ENCODE results near the gene LIMS2.

The LIMS2 gene

GRCh38 chr2:127662937-127663565 lies 12.3 kb downstream of the LIMS2 start:
- Histone ChIP-seq H3K4me3 (no peak overlapping the region), H3K27ac (peak overlapping the region in 2 of 21 experiments; percentile 65 to 83)

DNA sequence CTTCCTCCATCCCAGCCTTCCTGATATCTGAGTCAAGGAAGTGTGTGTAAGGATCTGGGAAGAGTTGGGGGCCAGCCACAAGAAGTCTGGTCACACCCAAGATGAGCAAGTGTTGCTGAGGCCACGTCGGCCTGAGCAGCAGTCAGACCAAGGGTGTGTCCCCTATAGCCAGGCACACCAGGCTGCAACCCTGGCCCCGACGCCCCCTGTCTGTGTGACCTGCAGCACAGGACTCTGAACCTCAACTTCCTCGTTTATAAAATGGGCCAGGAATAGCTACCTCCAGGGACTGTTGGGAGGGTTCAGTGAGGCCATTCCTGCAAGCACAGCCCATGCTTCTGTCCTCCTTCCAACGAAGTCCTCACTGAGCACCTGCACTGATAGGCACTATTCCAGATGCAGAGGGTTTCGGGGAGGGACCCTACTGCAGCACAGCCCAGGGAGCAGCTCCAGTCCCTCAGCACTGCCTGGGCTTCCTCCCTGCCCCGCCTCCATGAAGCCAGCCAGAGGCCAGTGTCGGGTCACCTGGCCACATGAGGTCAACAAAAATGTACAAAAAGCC lies 13.3 kb downstream of the LIMS2 start:
- Histone ChIP-seq H3K27ac (peak overlapping the region in 1 of 21 experiments; percentile 81), H3K4me3 (no peak overlapping the region)

- Histone ChIP-seq H3K4me3 (no peak overlapping the region), H3K27ac (peak overlapping the region in 8 of 21 experiments; percentile 5 to 81 (median 22))
These were observed 14.2 kb downstream of the LIMS2 start for GRCh38 chr2:127661072-127661649.

- Histone ChIP-seq H3K27ac (peak overlapping the region in 3 of 21 experiments; percentile 60 to 81 (median 63)), H3K4me3 (no peak overlapping the region)
These were observed 15.1 kb downstream of the LIMS2 start for GRCh38 chr2:127660291-127660578.

DNA sequence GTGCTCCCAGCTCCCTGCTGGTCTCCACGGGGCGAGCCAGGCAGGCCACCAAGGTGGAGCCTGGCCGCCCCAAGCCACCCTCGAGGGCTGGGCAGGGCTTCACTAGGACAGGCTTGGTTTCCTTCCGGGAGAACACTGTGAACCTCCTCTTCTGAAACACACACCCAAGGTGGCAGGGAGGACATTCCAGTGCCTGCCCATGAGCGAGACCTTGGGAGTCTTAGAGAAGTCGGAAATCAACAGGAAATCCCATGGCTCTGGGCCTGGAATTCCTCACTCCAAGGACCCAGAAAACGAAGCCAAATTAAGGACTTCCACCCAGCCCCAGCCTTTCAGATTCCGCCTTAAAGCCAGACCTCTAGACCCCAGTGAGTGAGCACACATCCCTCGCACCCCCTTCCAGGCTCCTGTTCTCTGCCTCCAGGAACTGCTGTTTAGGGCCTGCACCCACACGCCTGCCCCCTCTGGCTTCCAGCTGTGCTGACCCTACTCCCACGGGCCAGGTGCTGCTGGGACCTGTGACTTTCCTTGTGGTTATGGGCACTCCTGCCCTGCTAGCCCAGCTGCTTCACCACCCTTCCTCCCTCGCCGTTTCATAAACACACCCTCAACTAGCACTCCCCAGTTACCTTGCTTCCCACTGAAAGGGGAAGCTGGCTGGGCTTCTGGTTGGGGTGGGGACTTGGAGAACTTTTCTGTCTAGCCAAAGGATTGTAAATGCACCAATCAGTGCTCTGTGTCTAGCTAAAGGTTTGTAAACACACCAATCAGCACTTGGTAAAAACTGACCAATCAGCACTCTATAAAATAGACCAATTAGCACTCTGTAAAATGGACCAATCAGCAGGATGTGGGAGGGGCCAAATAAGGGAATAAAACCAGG lies 15.7 kb downstream of the LIMS2 start:
- H3K27ac ChIP-seq: peak overlapping the region in 11 of 21 experiments; percentile 5 to 81 (median 30)
- no peak overlapping the region for H3K4me3 ChIP-seq

DNA sequence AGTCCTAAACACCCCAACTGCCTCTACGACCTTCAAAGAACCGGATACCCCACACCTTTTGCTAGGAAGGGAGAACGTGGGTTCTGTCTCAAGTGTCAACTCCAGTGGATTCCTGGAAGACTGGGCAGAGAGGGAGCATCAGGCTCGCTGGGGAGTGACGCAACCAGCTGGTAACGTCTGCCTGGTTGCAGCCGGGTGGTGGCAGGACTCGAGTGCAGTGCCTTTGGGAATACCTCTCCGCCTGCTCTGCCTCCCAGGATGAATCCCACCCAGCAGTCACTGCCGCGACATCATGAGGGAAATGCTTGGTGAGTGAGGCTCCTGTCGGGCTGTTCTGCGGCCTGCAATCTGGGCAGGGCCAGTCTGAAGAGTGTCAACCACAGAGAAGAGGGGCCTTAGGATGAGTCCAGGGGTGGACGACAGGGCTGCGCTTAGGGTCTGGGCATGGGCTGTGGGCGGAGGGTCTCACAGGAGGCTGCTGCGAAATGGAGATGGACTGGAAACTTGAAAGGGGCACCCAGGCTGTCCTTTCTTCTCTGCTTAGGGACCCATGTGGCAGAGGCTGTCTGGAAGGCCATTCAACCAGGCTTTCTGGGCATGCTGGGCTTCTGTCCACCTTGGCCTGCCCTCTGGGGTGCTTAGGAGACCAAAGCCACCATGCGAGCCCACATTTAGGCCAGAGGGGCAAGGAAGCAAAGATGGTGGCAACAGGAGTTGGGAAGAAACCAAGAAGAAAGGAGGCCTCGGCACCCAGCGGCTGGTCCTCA lies 16.5 kb downstream of the LIMS2 start:
- peak overlapping the region in 10 of 21 experiments; percentile 5 to 79 (median 30) for H3K27ac ChIP-seq

DNA sequence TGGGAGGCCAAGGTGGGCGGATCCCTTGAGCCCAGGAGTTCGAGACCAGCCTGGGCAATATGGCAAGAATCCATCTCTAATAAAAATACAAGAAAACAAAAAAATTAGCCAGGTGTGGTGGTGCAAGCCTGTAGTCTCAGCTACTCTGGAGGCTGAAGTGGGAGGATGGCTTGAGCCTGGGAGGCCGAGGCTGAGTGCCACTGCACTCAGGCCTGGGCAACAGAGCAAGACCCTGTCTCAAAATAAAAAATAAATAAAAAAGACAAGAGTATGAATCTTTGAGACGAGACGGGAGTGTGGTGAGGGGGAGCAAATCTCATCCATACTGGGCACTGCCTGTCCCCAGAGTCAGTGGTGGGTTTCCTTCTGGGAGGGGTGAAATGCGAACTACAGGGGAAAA lies 17.2 kb downstream of the LIMS2 start:
- Histone ChIP-seq H3K4me3 (no peak overlapping the region), H3K27ac (peak overlapping the region in 4 of 21 experiments; percentile 5 to 79 (median 42))

More for the DNA sequence above, 16.5 kb downstream of the LIMS2 start:
- no peak overlapping the region for H3K4me3 ChIP-seq

DNA sequence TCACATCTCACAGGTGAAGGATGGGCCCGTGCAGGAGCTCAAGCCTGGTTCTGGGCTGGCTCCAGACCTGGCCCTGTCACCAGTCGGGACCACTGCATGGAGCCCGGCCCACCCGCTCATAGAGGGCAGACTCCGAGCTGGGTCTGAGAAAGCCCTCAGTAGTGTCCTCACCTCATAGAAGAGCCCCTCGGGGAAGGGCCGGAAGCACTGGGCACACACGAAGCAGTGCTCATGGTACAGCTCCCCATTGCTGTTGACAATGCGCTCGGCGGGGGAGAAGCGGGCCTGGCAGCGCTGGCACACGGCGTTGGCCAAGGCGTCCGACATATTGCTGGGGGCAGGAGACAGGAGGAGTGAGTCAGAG lies 18.1 kb downstream of the LIMS2 start:
- Histone ChIP-seq H3K27ac (peak overlapping the region in 1 of 21 experiments; percentile 31), H3K4me3 (no peak overlapping the region)

DNA sequence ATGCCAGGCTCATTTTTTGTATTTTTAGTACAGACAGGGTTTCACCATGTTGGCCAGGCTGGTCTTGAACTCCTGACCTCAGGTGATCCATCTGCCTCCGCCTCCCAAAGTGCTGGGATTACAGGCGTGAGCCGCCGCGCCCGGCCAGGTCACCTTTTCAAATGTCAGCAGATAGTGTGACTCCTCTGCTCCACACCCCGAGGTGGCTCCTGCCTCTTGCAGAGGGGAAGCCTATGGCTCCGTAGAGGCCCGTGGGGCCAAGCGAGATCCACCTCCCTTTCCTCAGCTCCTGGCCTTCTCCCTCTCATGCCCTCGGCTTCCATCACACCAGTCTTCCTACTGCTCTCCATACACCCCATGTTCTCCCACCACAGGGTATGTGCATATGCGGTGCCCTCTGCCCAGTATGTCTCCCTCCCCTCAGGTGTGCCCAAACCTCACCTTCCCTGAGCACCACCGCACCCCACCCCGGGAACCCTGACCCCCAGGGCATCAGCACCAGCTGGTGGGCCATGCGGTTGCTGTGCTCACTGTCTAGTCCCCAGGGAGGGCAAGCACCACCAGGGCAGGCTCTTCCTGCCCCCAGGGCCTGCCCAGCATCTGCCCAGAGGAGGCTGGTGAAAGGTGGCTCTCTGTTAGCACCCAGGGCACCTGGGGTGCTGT lies 18.6 kb downstream of the LIMS2 start:
- Histone ChIP-seq H3K27ac (peak overlapping the region in 1 of 21 experiments; percentile 31), H3K4me3 (no peak overlapping the region)

DNA sequence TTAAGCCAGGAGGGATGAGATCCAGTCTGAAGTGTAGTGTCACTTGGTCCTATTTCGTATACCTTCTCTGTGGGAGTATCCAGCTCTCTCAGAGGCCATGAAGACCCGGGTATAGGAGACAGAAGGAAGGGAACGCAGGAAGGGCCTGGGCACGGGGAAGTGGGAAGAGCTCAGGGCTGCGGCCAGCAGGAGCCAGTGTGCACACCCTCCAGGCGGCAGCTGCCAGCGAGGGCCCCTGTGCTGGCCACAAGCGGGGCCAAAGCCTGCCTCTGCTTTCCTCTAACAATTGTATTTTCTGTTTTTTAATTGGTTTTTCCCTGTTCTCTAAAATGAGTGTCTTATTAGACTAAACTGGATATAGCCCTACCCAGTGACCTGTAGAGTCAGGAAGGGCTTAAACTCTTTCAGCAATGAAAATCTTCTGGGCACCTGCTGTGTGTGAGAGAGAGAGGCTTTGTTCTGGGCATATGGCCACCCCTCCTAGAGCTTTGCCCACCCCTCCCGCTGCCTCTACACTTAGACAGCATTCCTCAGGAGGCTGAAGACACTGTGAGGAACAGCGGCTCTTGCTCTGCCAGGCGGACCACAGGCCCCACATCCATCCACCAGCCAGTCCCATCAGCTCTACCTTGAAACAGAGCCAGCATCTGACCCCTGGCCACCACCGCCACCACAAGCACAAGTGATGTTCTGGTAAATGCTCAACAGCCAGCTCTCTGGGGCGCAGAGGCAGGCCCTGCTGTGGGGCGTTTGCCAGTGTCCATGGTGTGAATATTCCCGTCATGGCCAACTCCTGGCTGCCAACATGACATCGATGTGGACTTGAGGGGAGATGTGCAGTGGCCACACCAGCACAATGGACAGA lies 19.9 kb downstream of the LIMS2 start:
- Histone ChIP-seq H3K4me3 (no peak overlapping the region), H3K27ac (no peak overlapping the region)

- H3K4me3 ChIP-seq: no peak overlapping the region
- H3K27ac ChIP-seq: no peak overlapping the region
These were observed 20.5 kb downstream of the LIMS2 start for GRCh38 chr2:127654838-127655175.

DNA sequence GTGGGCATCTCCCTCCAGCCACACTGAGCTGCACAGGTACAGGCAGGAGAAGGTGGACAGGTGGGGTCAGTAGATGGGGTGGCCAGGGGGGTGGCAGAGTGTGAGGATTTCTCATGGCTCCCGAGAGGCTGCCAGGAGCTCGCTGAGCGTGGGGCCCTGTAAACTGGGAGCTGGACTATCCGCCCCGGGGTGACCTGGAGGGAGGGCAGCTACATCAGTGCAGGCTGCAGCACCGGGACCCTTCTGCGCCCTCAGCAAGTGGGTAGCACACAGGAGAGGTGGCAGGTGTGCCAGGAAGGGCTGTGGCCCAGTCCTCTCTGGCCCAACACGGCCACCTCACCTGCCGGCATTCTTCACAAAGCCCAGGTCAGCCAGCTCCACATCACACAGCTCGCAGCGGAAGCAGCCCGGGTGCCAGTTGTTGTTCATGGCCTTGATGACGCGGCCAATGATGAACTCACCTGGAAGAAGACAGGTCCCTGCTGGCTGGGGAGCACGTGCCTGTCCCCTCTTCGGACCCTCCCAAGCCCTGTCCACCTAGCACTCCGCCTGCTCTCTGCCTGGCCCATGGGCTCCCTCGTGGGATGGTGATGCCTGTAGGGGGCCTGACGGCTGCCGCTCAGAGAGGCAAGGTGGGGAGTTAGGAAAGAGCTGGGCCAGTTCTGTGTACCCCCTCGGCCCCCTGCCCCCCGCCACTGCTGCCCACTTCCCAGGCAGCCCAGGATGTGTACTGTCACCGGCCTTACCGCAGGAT lies 21.1 kb downstream of the LIMS2 start:
- no peak overlapping the region for H3K27ac ChIP-seq

DNA sequence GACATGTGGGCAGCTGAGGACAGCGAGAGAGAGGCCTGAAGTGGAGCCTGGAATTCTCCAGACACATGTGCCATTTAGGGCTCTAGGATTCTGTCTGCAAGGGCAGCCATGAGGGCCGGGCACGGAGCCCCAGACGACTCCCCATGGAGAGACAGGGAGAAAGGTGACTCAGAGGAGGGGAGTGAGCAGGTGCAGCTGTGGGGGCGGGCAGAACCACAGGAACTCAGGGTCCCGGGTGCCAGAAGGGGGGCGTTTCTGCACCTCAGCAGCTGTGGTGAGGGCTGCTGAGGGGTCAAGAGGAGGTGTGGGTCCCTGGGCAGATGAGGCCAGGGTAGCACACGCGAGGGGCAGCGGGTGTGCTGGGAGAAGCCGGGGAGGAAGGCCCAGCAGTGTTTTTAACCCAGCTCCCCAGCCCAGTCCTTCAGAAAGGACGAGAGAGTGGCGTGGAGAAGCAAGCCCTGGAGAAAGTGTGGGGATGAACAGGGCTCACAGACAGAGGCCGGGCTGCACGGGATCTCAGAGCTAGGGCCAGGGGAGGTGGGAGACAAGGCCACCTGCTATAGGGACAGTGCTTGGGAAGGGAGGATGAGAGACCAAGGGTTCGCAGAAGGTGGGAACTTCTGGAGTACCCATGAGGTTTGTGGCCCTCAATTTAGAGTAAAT lies 21.8 kb downstream of the LIMS2 start:
- H3K4me3 ChIP-seq: no peak overlapping the region
- H3K27ac ChIP-seq: no peak overlapping the region

More for the DNA sequence above, 21.1 kb downstream of the LIMS2 start:
- H3K4me3 ChIP-seq: no peak overlapping the region

GRCh38 chr2:127652786-127653357 lies 22.5 kb downstream of the LIMS2 start:
- H3K4me3 ChIP-seq: no peak overlapping the region
- no peak overlapping the region for H3K27ac ChIP-seq

DNA sequence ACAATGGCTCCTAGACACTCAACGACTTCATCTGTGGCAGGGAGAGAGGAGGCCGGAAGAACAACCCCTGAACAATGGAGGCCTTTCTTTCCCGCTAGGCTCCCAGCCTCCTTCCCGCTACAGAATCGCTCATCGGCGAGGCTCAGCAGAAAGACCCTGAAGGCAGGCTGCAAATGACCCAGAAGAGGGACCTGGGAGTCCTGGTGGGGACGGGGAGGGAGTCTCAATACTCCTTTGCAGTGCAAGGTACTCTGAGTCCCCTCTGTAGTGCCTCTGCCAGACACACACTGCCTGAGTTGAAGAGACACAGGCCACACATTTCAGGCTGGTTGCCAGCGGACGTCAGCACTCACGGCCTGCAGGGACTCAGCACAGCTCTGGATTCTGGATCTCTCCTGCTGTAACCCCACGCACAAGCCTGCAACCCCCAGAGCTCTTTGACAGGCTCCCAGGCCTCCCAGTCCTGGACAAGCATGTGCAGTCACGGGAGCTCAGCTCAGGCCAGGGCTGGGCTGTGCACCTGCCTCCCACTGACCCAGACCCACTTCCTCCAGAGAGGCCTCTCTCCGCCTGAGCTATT lies 23.3 kb downstream of the LIMS2 start:
- no peak overlapping the region for H3K4me3 ChIP-seq
- H3K27ac ChIP-seq: peak overlapping the region in 1 of 21 experiments; percentile 20

GRCh38 chr2:127651381-127651809 lies 23.9 kb downstream of the LIMS2 start:
- H3K27ac ChIP-seq: peak overlapping the region in 2 of 21 experiments; percentile 12 to 20

More at GRCh38 chr2:127651381-127651809, 23.9 kb downstream of the LIMS2 start:
- no peak overlapping the region for H3K4me3 ChIP-seq
